ENCODE data around the gene AKAP13. TPM values are rescaled to one million over a fixed set of nuclear protein-coding genes. Genes with fewer than 3 reads are reported as not detected.
A peak's percentile ranks its signal among the peaks of the same experiment; 100 is the strongest.

AKAP13 gene
- total RNA-seq, 2 experiments from 2014 or later = 79.4 to 83.2 TPM

DNA sequence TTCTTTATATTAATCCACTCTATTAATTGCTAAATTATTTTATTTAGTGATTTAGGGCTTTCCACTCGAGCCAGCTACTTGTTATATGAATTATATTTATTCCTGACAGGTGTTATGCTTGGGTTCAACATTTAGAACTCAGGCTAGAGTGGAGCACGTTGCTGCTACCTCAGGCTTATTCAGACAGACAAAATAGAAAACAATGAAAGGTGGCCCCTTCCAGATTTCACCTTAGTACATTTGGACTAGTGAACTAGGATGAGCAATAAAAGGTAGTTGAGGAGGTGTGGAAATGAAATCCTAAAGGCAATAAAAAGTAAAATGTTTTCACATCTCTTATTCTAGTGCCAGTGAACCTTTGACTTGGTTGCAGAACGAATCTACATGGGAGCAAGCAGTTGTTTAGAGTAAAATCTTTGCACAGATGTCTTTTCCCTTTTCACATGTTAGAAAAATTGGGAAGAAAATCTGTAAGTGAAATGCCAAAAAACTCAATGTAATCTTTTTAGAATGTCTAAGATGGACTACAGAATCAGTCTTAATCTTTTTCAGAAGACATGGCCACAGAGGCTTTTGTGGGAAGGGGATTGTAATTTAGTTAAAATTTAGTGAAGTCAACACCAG lies 63.8 kb downstream of the AKAP13 start:
- CTCF ChIA-PET = interaction anchor here (0.6 kb wide), 1 partner anchor 95 kb away, joined by 4 read pairs; no protein-coding TSS in a partner anchor
- Mint-ChIP-seq H3K9me3 (peaks cover 11% of the 10 kb centered on the region), H3K27me3 (ENCODE audit: low read depth) (no peaks in the 10 kb centered on the region), H3K4me3 (no peak overlapping the region), H3K36me3 (ENCODE audit: low read depth) (peaks cover 8% of the 10 kb centered on the region), H3K27ac (no peak overlapping the region), H3K4me1 (ENCODE audit: low read depth) (peaks cover 50% of the 10 kb centered on the region)
- intact Hi-C loops (cut with micrococcal nuclease) = no loop called here
- DNase-seq = no peak

- H3K36me3 Mint-ChIP-seq (ENCODE audit: low read depth) = peaks cover 17% of the 10 kb centered on the region
- DNase-seq = no peak
- H3K4me1 Mint-ChIP-seq (ENCODE audit: low read depth) = peaks cover 49% of the 10 kb centered on the region
- CTCF ChIA-PET = interaction anchor here (0.9 to 1.1 kb wide), 2 partner anchors 15 to 395 kb away, joined by 3 to 7 read pairs; no protein-coding TSS in a partner anchor
- intact Hi-C loops (cut with micrococcal nuclease) = no loop called here
- H3K9me3 Mint-ChIP-seq = peaks cover 22% of the 10 kb centered on the region
- no peak overlapping the region for H3K4me3 Mint-ChIP-seq
- H3K27me3 Mint-ChIP-seq (ENCODE audit: low read depth) = no peaks in the 10 kb centered on the region
- H3K27ac Mint-ChIP-seq = no peak overlapping the region
Measured at GRCh38 chr15:85445361-85445760, 65.0 kb downstream of the AKAP13 start.

DNA sequence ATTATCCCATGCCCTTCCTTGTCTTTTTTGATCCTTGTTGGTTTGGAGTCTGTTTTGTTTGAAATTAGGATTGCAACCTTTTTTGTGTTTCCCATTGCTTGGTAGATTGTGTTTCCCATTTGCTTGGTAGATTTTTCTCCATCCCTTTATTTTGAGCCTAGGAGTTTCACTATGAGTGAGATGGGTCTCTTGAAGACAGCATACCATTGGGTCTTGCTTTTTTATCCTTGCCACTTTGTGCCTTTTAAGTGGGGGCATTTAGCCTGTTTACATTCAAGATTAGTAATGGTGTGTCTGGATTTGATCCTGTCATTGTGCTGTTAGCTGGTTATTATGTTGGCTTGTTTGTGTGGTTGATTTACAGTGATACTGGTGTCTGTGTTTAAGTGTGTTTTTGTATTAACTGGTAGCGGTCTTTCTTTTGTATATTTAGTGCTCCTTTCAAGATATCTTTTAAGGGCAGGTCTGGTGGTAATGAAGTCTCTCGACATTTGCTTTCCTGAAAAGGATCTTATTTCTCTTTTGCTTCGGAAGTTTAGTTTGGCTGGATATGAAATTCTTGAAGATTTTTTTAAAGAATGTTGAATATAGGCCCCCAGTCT lies 70.8 kb downstream of the AKAP13 start:
- no peak for DNase-seq
- peaks cover 31% of the 10 kb centered on the region for H3K9me3 Mint-ChIP-seq
- intact Hi-C loops (cut with micrococcal nuclease) = no loop called here
- no peak overlapping the region for H3K4me3 Mint-ChIP-seq
- H3K27me3 Mint-ChIP-seq (ENCODE audit: low read depth) = no peaks in the 10 kb centered on the region
- no peak overlapping the region for H3K27ac Mint-ChIP-seq
- H3K36me3 Mint-ChIP-seq (ENCODE audit: low read depth) = peaks cover 25% of the 10 kb centered on the region
- CTCF ChIA-PET = no interaction called here
- H3K4me1 Mint-ChIP-seq (ENCODE audit: low read depth) = peaks cover 57% of the 10 kb centered on the region

DNA sequence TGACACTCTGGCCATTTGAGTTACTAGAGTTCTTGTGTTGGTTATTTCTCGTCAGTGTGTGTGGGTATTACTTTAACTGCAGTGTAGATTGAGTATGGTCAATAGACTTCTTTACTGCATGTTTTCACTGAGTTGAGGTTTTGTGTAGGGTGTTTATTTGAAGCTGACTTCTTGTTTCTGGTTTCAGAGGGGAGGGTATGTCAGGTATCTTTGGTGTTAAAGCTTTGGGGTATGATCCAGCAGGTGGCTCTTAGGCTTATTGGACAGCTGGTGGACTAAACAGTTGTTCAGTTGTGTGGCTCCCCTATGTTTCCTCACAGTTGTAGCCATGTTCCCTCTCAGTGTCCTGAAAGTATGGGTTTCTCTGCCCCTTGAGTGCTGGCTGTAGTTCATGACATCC lies 72.0 kb downstream of the AKAP13 start:
- H3K27me3 Mint-ChIP-seq (ENCODE audit: low read depth) = no peaks in the 10 kb centered on the region
- no peak for DNase-seq
- CTCF ChIA-PET = interaction anchor here (0.5 kb wide), 1 partner anchor 73 kb away, joined by 3 read pairs; no protein-coding TSS in a partner anchor
- intact Hi-C loops (cut with micrococcal nuclease) = no loop called here
- H3K9me3 Mint-ChIP-seq = peaks cover 28% of the 10 kb centered on the region
- H3K4me3 Mint-ChIP-seq = no peak overlapping the region
- peaks cover 59% of the 10 kb centered on the region for H3K4me1 Mint-ChIP-seq (ENCODE audit: low read depth)
- peaks cover 22% of the 10 kb centered on the region for H3K36me3 Mint-ChIP-seq (ENCODE audit: low read depth)
- no peak overlapping the region for H3K27ac Mint-ChIP-seq

- intact Hi-C loops (cut with micrococcal nuclease) = no loop called here
- Mint-ChIP-seq H3K4me3 (no peak overlapping the region), H3K27me3 (ENCODE audit: low read depth) (no peaks in the 10 kb centered on the region), H3K27ac (no peak overlapping the region), H3K4me1 (ENCODE audit: low read depth) (peaks cover 61% of the 10 kb centered on the region), H3K9me3 (peaks cover 25% of the 10 kb centered on the region), H3K36me3 (ENCODE audit: low read depth) (peaks cover 22% of the 10 kb centered on the region)
- CTCF ChIA-PET = no interaction called here
- DNase-seq = no peak
Measured at GRCh38 chr15:85453144-85453872, 72.9 kb downstream of the AKAP13 start.

GRCh38 chr15:85454403-85454802 lies 74.0 kb downstream of the AKAP13 start:
- H3K4me1 Mint-ChIP-seq (ENCODE audit: low read depth) = peaks cover 63% of the 10 kb centered on the region
- H3K27me3 Mint-ChIP-seq (ENCODE audit: low read depth) = no peaks in the 10 kb centered on the region
- no peak overlapping the region for H3K27ac Mint-ChIP-seq
- CTCF ChIA-PET = no interaction called here
- peaks cover 21% of the 10 kb centered on the region for H3K9me3 Mint-ChIP-seq
- H3K36me3 Mint-ChIP-seq (ENCODE audit: low read depth) = peaks cover 18% of the 10 kb centered on the region
- no peak for DNase-seq
- no peak overlapping the region for H3K4me3 Mint-ChIP-seq
- intact Hi-C loops (cut with micrococcal nuclease) = no loop called here

DNA sequence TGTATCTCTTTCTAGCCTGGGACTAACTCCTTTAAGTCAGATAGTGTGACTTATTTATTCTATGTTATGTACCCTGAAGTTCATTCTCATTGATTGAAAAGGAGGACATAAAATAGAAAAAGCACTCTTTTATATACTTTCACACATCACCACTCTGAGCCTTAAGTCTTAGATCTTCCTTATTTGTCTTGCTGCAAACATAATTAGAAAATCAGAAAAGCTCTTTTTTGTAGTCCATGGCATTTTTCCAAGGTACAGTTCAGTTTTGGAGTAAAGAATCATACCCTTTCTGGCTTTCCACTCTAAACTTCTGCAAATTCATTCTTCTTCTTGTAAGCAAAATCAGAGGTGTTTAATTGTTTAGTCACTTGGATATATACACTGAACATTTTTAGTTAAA lies 75.5 kb downstream of the AKAP13 start:
- Mint-ChIP-seq H3K27ac (no peak overlapping the region), H3K36me3 (ENCODE audit: low read depth) (peaks cover 7% of the 10 kb centered on the region), H3K4me3 (no peak overlapping the region), H3K4me1 (ENCODE audit: low read depth) (peaks cover 68% of the 10 kb centered on the region), H3K9me3 (peaks cover 6% of the 10 kb centered on the region), H3K27me3 (ENCODE audit: low read depth) (no peaks in the 10 kb centered on the region)
- DNase-seq = no peak
- CTCF ChIA-PET = no interaction called here
- intact Hi-C loops (cut with micrococcal nuclease) = no loop called here

- H3K4me1 Mint-ChIP-seq (ENCODE audit: low read depth) = peaks cover 63% of the 10 kb centered on the region
- H3K27ac Mint-ChIP-seq = no peak overlapping the region
- H3K27me3 Mint-ChIP-seq (ENCODE audit: low read depth) = no peaks in the 10 kb centered on the region
- no peak for DNase-seq
- H3K36me3 Mint-ChIP-seq (ENCODE audit: low read depth) = peaks cover 1% of the 10 kb centered on the region
- H3K4me3 Mint-ChIP-seq = no peak overlapping the region
- intact Hi-C loops (cut with micrococcal nuclease) = no loop called here
- CTCF ChIA-PET = no interaction called here
- no peaks in the 10 kb centered on the region for H3K9me3 Mint-ChIP-seq
Measured at GRCh38 chr15:85456798-85457197, 76.4 kb downstream of the AKAP13 start.

GRCh38 chr15:85457392-85457968 lies 77.1 kb downstream of the AKAP13 start:
- H3K4me1 Mint-ChIP-seq (ENCODE audit: low read depth) = peaks cover 62% of the 10 kb centered on the region
- no peaks in the 10 kb centered on the region for H3K27me3 Mint-ChIP-seq (ENCODE audit: low read depth)
- no peak overlapping the region for H3K27ac Mint-ChIP-seq
- CTCF ChIA-PET = no interaction called here
- H3K4me3 Mint-ChIP-seq = no peak overlapping the region
- intact Hi-C loops (cut with micrococcal nuclease) = no loop called here
- DNase-seq = no peak
- H3K36me3 Mint-ChIP-seq (ENCODE audit: low read depth) = no peaks in the 10 kb centered on the region
- no peaks in the 10 kb centered on the region for H3K9me3 Mint-ChIP-seq

DNA sequence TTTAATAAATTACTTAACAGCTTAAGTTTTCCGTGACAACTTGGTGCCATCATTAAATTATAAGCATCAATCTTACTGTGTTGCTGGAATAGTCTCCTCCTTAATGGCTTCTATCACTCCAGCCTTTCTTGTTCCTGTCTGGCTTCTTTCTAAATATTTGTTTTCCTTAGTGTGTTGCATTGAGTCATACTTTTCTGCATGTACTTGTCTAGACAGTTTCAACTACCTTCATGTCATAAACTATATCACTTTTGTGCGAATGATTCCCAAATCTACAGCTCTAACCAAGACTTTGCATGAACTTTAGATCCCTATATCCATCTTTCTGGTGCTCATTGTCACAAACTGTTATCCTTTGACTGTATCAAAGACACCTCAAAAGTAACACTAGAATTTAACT lies 78.4 kb downstream of the AKAP13 start:
- Mint-ChIP-seq H3K27me3 (ENCODE audit: low read depth) (no peaks in the 10 kb centered on the region), H3K4me3 (no peak overlapping the region), H3K4me1 (ENCODE audit: low read depth) (peaks cover 60% of the 10 kb centered on the region), H3K9me3 (no peaks in the 10 kb centered on the region), H3K27ac (no peak overlapping the region), H3K36me3 (ENCODE audit: low read depth) (no peaks in the 10 kb centered on the region)
- intact Hi-C loops (cut with micrococcal nuclease) = no loop called here
- DNase-seq = no peak
- CTCF ChIA-PET = interaction anchor here (0.5 kb wide), 1 partner anchor 280 kb away, joined by 3 read pairs; no protein-coding TSS in a partner anchor

DNA sequence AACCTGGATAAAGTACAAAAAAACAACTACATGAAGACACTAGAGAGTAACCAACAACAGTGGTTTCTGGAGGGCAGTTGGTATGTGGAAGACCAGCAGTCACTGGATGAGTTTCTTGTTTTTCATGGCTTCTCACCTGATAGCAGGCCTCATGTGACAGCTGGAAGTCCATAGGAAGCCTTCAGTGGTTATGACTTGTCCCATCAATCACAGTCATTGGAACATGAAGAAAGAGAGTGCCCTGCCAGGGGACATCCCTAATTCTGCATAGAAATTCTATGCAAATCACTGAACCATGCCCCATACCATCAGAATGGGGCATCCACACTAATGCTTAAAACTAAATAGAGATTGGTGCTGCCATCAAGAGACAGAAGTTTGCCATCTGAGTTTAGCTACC lies 81.6 kb downstream of the AKAP13 start:
- peak; percentile 22 for DNase-seq
- Mint-ChIP-seq H3K27ac (no peak overlapping the region), H3K9me3 (peaks cover 1% of the 10 kb centered on the region), H3K27me3 (ENCODE audit: low read depth) (no peaks in the 10 kb centered on the region), H3K36me3 (ENCODE audit: low read depth) (peaks cover 2% of the 10 kb centered on the region), H3K4me1 (ENCODE audit: low read depth) (peaks cover 45% of the 10 kb centered on the region), H3K4me3 (no peak overlapping the region)
- CTCF ChIA-PET = interaction anchor here (0.6 kb wide), 1 partner anchor 1426 kb away, joined by 5 read pairs; no protein-coding TSS in a partner anchor
- intact Hi-C loops (cut with micrococcal nuclease) = no loop called here

DNA sequence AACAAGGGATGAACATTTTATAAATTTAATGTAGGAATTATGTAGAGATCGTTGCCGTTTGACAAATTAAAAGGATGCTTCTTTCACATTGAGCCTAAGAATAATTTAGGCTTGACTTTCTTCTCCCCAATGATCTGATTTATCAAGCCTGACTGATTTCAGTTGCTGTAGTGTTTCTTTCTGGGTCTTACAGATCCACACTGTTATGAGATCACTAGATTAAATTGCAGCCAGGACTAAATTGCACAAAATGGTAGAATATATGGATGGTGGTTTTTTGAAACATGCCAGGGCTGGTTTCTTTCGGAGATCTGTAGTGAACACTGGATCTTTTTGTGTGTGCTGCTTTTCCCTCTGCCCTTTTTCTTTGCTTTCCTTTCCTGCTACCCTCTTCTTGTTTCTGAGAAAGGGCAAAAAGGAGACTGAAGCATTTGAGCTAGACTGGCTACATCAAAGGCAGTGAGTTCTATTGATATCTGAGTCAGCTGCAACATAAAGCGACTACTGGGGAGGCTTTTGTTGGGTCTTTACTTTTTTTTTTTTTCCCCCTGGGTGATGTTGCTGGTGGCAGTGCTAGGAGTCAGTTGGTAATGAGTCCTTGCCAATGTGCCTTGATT lies 83.0 kb downstream of the AKAP13 start:
- Mint-ChIP-seq H3K4me1 (ENCODE audit: low read depth) (peaks cover 45% of the 10 kb centered on the region), H3K4me3 (no peak overlapping the region)

More for the DNA sequence above, 83.0 kb downstream of the AKAP13 start:
- Mint-ChIP-seq H3K36me3 (ENCODE audit: low read depth) (peaks cover 2% of the 10 kb centered on the region), H3K27ac (no peak overlapping the region), H3K27me3 (ENCODE audit: low read depth) (no peaks in the 10 kb centered on the region), H3K9me3 (peaks cover 1% of the 10 kb centered on the region)
- intact Hi-C loops (cut with micrococcal nuclease) = no loop called here
- no peak for DNase-seq
- CTCF ChIA-PET = no interaction called here
